Germinal center (tissue), 1 donor: ENCODE measurements around the gene REEP5.
"Not testable (repeated sequence)": the region's sequence is repeated elsewhere in the genome, so short reads cannot be mapped to it uniquely, and the experiment has no call there.

Experiments used
- DNase-seq: peaks from one replicate; pipeline ENCODE4 v3.0.0; 2012; ENCODE audit warnings: mixed read lengths, low spot score

The REEP5 gene

DNA sequence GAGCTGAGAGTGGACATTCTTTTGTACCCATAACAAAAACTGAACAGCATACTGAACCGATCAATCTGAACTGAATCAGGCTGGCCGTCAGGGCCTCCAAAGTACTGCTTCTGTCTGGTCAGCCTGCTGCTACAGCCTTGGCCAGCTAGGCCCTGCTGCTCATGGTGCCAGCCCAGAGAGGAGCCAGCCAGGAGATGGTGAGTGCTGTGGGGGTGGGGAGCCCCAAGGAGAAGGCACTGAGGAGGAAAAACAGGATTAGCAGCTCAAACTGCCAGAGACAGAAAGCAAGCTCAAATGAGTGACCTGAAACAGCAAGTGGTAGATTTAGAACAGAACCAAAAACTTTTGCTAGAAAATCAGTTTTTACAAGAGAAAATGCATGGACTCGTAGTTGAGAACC is 37.0 kb downstream of the REEP5 start:
- no peak for DNase-seq

DNA sequence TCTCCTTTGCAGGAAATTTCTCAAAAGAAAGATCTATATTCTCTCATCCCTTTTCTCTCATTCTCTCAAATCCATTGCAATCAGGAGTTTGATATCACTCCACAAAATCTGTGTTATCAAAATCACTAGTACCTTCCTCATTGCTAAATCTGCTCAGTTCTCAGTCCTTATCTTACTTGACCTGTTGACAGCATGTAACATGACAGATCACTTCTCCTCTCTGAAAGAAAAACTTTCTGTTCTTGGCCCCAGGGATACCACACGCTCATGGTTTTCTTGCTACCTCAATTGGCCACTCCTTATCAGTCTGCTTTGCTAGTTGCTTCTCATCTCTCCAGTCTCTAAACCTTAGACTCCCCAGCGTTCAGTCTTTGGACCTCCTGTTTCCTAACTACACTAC is 38.8 kb downstream of the REEP5 start:
- no peak for DNase-seq

DNA sequence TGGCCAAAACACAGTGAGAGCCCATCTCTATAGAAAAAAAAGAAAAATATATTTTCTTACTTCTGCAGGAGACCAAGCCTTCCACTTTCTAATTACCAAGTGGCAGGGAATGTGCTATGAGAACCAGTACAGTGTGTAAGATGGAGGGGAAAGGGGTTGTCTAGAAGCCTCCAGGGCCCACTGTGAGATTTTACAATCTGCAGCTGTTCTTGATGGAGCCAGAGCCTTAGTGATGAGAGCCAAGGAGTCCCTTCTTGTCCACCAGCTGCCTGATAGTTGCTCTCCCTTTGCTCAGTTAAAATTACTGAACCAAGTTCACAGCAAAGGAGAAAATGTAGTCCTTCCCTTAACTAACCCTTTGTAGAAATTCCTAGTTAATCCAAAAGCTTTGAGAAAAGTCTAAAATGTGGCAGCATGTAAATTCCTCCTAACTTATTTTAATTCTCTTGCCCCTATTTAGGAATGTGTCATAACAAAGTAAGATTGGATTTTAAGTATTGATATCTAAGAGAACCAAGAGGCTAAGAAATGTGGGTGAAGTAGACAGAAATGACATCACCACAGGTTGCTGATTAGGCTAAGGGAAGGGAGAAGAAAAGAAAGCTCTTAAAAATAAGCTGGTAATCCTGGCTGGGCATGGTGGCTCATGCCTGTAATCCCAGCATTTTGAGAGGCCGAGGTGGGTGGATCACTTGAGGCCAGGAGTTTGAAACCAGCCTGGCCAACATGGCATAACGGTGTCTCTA is 41.6 kb downstream of the REEP5 start:
- no peak for DNase-seq

DNA sequence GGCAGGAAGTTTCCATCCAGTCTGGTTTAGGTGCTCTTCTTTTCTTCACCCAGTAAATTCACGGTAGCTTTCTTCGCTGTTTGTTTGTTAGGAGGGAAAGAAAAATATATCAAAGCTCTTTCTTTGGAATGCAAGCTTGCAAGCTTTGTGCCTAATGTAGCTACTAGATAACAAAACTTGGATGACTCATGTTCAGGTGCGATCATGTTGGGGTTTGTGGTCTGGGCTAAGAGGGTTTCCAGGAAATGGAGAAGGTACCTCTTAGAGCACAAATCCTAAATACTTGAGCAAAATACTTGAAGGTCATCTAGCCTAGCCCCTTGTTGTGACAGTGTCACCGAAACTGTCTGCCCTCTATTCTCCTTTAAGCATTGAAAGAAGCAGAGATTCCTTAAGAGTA is 43.3 kb downstream of the REEP5 start:
- DNase-seq, result no peak

DNA sequence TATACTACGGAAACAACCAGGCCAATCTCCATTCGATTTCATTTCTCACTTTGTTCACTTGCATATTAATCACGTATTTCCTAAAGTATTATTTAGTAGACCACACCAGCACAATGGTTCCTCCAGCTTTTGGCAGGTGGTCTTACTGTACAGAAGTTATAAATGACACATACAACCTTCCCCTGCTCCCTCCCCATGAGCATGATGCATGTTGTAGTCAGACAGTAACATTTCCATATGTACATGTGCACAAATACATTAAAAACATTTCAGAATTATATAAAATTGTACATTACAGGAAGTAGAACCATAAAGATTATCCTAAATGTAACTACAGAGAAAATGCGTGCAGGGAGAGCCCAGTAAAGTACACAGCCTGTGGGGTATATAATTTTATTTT is 43.9 kb downstream of the REEP5 start:
- DNase-seq, result no peak

DNA sequence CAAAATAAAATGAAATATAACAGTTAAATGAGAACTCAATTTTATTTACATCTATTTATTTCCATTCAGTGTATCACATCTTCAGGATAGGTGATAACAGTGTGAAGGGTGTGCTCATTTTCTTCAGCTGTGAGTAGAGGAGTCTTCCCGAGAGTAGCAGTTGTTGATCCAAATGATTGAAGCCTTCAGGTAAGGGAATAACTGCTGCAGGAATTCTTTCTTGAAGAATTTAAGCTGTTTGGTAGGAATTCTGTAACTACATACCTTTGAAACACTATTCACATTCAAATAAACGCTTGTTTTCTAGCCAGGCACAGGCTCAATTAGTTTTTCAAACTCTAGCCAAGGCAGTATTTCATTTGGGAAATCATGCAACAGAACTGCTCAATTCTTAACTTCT is 45.7 kb downstream of the REEP5 start:
- DNase-seq, result no peak

DNA sequence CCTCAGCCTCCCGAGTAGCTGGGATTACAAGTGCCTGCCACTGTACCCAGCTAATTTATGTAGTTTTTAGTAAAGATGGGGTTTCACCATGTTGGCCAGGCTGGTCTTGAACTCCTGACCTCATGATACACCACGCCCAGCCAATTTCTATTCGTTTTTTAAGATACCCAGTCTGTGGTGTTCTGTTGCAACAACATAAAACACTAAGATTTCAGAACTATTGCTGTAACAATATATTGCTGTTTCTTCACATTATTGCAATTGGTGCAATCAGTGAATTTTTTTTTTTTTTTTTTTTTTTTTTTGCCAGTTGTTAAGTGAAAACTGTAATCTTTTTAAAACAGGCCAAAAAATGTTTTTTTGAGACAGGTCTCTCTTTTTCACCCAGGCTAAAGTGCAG is 51.1 kb downstream of the REEP5 start:
- no peak for DNase-seq

DNA sequence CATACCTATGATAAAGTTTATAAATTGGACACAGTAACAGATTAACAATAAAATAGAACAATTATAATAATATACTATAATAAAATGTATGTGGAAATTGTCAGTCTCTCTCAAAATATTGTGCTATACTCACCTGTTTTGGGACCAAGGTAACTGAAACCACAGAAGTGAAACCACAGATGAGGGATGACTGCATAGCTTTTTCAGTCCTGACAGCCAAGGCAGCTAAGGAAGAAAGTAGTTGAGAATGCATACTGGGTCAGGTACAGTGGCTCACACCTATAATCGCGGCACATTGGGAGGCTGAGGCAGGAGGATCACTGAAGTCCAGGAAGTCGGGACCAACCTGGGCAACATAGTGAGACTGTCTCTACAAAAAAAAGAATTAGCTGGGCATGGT is 52.1 kb downstream of the REEP5 start:
- DNase-seq, result no peak

DNA sequence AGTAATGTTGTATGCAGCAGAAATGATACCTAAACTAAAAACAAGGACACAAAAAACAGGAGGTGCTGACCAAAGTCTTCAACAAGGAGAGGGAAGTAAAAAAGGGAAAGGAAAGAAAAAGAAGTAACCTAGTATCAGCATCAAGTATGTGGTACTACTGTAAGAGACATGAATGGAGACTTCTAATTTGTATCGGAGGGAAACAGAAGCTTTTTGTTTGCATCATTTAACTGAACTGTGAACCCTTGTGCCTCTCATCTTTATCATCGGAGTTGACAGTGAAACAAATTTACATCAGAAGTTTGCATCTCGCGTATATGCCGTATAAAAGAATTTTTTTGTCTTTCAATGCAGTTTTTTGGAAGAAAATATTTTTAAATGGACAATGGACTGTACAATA is 54.6 kb downstream of the REEP5 start:
- DNase-seq, result no peak

DNA sequence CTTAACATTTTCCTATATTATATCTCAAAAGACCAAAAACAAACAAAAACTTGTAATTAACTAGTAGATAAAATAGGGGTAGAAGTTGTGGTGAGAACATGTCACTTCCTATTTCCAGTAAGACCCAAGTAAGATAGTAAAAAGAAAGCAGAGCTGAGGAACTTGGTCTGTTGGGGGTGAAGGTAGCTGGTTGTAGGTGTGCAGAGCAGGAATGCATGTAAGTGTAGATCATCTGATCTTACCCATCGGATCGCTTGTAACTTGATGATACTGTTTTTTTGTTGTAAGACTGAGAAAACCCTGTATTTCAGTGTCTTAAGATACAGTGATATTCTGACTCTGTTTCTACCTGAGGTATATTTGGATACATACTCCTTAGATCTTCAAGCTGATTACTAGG is 55.3 kb downstream of the REEP5 start:
- no peak for DNase-seq

DNA sequence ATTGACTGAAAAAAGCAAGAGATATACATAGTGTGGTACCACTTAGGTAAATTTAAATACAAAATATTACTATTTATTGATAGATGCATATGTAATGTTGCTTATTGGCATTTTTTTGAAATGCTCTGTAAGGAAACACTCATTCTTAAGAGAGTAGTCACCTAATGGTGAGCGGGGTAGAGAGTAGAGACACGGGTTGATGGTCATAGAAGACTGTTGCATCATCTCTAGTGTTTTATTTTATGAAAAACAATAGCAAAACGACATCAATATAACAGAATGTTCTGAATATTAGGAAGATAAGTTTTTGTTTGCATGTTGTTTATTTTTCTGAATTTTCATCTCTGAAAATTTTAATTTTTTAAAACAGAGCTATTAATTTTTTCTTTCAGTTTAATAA is 56.9 kb downstream of the REEP5 start:
- DNase-seq, result no peak

DNA sequence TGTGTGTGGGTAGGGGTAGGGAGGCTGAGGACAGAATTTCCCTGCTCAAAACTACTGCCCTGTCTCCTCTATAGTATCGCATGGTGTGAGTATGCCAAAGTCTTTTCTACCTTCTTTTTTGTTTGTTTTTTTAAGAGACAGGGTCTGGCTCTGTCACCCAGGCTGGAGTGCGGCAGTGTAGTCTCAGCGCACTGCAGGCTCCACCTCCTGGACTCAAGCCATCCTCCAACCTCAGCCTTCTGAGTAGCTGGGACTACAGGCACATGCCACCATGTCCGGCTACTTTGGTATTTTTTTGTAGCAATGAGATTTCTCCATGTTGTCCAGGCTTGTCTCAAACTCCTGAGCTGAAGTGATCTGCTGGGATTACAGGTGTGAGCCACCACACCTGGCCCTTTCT is 58.5 kb downstream of the REEP5 start:
- no peak for DNase-seq

DNA sequence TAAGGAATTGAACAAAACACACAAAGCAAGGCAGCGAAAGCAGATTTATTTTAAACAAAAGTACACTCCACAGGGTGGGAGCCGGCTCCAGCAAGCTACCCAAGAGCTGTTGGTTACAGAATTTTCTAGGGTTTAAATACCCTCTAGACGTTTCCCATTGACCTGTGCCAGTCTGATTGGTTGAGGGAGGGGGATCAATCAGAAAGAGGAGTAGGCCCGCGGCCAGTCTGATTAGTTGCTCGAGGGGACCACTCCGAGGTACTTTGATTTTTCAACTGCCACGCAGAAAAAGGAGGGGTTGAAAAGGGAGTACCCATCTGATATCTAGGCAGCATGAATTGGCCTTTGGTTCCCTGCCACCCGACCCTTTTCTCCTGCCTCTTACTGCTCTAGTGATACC is 59.9 kb downstream of the REEP5 start:
- DNase-seq, result no peak

DNA sequence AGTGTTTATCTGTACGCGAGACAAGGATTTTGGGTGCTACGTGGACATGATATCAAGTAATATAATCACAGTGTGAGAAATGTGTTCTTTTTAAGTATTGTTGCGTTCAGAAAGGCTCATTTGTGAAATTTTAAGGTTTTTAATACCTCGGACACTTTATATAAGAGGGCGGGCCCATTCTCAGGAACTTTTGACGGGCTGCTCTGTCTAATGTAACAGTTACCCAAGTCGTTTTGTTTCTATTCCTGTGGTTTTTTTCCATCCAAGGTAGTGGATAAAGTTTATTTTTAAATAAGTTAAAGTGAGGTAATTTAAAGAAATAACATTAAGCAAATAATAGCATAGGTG is 60.4 kb downstream of the REEP5 start:
- no peak for DNase-seq

DNA sequence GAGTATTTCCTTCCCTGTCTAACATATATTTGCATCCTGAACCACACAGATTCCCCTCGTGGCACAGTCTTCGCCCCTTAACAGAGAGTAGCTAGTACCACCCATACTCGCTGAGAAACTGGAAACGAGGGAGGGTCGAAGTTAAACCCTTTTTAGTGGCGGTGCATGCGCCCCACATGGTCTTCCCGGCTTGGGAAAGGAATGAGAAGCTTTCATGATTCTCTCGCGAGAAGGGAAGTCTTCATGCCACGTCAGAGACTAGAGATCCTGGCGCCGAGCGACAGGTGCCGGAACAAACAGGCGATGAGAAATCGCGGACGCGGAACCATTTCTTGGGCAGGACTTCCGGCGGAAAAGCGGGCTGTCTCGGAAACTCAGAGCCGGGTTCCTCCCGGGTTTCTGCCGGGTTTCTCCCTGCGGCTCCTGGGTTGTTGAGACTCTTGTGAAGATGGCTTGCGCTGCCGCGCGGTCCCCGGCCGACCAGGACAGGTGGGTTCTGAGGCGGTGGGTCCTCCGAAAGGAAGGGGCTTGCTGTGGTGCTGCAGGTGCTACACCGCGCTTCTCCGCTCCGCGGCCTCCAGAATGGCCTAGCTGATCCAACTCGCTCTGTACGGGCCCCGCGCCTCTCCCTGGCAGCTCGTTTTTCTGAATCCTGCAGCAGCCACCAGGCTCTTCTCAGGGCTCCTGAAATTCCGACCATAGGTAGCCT is 60.9 kb downstream of the REEP5 start, which contains the start of gene SRP19:
SRP19 (plus strand) TSS at position 359 of the 709 bp plus-strand sequence; CDS start at position 449, 90 bp downstream.
- peak; percentile 96 for DNase-seq

DNA sequence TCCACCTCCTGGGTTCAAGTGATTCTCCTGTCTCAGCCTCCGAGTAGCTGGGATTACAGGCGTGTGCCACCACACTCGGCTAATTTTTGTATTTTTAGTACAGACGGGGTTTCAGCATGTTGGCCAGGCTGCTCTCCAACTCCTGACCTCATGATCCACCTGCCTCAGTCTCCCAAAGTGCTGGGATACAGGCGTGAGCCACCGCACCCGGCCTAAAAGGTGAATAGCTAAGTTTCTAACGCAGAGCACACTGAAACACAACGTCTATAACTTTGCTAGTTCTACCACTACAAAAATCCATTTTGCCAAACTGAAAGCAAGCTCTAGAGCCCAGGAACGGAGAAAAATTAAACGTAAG is 61.5 kb downstream of the REEP5 start:
- not testable (repeated sequence) for DNase-seq

DNA sequence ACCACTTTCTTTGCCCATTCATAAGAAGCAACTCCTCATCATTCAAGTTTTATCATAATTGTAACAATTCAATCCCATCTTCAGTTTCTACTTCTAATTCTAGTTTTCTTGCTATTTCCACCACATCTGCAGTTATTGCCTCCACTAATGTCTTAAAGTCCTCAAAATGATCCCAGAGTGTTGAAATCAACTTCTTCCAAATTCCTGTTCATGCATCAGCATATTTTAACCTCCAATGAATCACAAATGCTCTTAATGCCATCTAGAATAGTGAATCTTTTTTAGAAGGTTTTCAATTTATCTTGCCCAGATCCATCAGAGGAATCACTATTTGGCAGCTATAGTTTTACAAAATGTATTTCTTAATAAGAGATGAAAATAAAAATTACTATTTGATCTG is 64.2 kb downstream of the REEP5 start:
- no peak for DNase-seq

DNA sequence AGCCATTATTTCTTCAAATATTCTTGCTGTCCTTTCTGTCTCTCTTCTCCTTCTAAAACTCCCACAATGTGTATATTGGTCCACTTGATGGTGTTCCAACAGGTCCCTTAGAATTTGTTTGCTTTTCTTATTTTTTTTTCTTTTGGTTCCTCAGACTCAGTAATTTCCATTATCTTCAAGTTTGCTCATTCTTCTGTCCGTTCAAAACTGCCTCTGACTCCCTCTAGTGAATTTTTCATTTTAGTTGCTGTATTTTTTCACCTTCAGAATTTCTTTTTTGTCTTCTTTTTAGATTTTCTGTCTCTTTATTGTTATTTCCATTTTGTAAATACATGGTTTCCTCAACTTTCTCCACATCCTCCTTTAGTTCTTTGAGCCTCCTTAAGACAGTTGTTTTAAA is 67.4 kb downstream of the REEP5 start:
- DNase-seq, result no peak

DNA sequence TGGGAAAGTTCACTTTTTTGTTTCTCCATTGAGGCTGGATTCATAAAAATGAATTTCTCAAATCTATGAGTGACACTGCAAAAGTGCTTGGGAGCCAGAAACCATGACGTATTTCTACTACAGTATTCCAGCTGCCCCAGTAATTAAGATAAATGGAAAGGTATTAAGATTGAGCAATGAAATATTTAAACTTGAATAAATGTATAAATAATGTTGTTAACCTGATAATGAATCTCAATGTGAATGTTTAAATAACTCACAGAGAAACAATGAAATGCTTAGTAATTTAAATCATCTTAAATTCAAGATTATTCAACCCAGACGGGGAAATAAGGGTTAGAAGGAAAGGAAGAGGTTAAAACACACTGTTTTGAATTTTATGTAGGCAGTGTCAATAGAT is 72.1 kb downstream of the REEP5 start:
- no peak for DNase-seq

DNA sequence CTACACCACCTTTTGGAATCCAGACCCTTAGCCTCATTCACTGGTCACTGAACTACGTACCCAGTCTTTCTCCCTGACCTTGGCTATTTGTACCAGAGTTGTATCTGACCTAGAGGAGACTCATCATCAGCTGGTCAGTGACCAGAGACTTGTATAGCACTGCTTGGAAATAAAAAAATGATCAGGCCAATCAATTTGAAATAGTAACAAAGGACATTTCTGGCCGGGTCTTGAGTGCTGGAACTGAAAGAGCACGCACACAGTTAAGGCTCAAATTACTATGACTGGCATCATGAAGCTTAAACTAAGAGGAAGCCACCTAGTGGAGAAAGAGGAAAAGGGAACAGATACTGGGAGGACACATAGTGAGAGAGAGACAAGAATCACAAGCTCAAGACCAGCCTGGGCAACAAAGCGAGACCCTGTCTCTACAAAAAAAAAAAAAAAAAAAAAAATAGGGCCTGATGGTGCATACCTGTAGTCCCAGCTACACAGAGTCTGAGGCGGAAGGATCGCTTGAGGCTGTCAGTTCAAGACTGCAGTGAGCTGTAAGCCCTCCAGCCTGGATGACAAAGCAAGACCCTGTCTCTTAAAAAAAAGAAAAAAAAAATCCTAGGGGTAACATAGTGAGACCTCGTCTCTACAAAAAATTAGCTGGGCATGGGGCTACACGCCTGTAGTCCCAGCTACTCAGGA is 73.8 kb downstream of the REEP5 start:
- peak; percentile 48 for DNase-seq

DNA sequence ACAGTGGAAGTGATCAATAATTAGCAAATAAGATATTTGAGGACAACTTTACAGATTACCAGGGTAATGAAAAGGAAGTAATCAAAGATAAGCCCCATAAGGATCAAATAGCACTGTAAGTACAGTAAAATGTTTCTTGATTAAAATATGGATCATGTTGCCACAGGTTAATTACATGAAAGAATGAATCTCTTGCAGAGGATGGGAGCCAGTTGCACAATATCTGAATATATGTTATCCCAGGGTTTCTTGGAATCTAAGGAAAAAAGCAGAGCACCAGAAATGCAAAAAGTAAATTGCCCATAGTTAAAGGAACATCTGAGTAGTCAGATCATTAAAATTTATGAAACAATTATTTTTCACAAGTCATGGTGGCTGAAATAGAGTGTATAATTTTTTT is 74.7 kb downstream of the REEP5 start:
- DNase-seq, result no peak

DNA sequence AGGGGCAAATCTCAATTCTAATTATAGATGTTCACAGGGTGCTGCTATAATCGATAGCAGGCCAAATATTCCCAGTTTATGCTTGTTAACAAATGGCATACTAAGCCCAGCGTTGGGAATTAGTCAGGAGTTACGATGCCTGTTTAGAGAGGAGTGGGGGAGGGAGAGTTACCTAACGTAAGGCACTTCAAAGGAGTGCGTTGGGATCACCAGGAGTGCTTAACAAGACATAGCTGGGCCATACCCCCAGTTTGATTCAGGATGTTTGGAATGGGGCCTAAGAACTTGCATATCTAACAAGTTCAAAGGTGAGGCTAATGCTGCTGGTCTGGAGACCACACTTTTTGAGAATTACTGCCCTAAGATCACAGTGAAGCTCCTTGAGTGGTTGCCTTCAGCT is 75.5 kb downstream of the REEP5 start:
- DNase-seq, result no peak

DNA sequence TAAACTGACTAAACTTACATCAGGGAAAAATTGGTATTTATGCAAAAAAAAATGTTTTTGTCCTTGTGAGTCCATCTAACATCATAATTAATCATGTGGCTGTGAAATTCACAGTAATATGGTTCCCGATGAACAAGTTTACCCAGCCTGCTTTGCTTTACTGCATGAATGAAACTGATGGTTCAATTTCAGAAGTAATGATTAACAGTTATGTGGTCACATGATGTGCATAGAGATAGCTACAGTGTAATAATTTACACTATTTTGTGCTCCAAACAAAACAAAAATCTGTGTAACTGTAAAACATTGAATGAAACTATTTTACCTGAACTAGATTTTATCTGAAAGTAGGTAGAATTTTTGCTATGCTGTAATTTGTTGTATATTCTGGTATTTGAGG is 77.5 kb downstream of the REEP5 start:
- DNase-seq, result no peak
